ENCODE data around the gene PRR5. TPM values are rescaled to one million over a fixed set of nuclear protein-coding genes. Genes with fewer than 3 reads are reported as not detected.
A peak's percentile ranks its signal among the peaks of the same experiment; 100 is the strongest.

The PRR5 gene
- total and polyA plus RNA-seq, 9 donors = 13.7 to 38.6 (median 30.7) TPM

GRCh38 chr22:44663256-44663999 lies 38.6 kb upstream of the PRR5 start:
- Histone ChIP-seq H3K36me3 (ENCODE audit: control insufficient read depth, insufficient read depth, low read length) (no peaks in the 10 kb centered on the region), H3K4me3 (ENCODE audit: low read length) (no peak overlapping the region), H3K9me3 (replicated peaks; ENCODE audit: control insufficient read depth, low read depth, low read length) (no peaks in the 10 kb centered on the region), H3K27me3 (ENCODE audit: control insufficient read depth, insufficient read depth, low read length) (peaks cover 12% of the 10 kb centered on the region), H3K4me1 (ENCODE audit: control insufficient read depth, insufficient read depth, low read length) (peaks cover 50% of the 10 kb centered on the region), H3K27ac (ENCODE audit: low read length) (no peak overlapping the region)
- DNase-seq = no peak
- 100% methylated on average over 2 of the region's 5 CpGs for WGBS (ENCODE audit: insufficient coverage)

- 30% methylated on average over 11 of the region's 11 CpGs for WGBS (ENCODE audit: insufficient coverage)
- H3K4me1 ChIP-seq (ENCODE audit: control insufficient read depth, insufficient read depth, low read length) = peaks cover 46% of the 10 kb centered on the region
- DNase-seq = peak; percentile 86
Measured at GRCh38 chr22:44664149-44664548, 37.9 kb upstream of the PRR5 start.

GRCh38 chr22:44665115-44665514 lies 36.9 kb upstream of the PRR5 start:
- H3K9me3 ChIP-seq (replicated peaks; ENCODE audit: control insufficient read depth, low read depth, low read length) = no peaks in the 10 kb centered on the region
- H3K27me3 ChIP-seq (ENCODE audit: control insufficient read depth, insufficient read depth, low read length) = peaks cover 24% of the 10 kb centered on the region
- peak; percentile 75 for DNase-seq
- 64% methylated on average over 6 of the region's 9 CpGs for WGBS (ENCODE audit: insufficient coverage)
- H3K4me1 ChIP-seq (ENCODE audit: control insufficient read depth, insufficient read depth, low read length) = peaks cover 45% of the 10 kb centered on the region
- no peaks in the 10 kb centered on the region for H3K36me3 ChIP-seq (ENCODE audit: control insufficient read depth, insufficient read depth, low read length)
- no peak overlapping the region for H3K27ac ChIP-seq (ENCODE audit: low read length)
- no peak overlapping the region for H3K4me3 ChIP-seq (ENCODE audit: low read length)

More at GRCh38 chr22:44664149-44664548, 37.9 kb upstream of the PRR5 start:
- H3K4me3 ChIP-seq (ENCODE audit: low read length) = no peak overlapping the region
- peak overlapping the region; percentile 40 for H3K27ac ChIP-seq (ENCODE audit: low read length)
- no peaks in the 10 kb centered on the region for H3K9me3 ChIP-seq (replicated peaks; ENCODE audit: control insufficient read depth, low read depth, low read length)
- no peaks in the 10 kb centered on the region for H3K36me3 ChIP-seq (ENCODE audit: control insufficient read depth, insufficient read depth, low read length)
- H3K27me3 ChIP-seq (ENCODE audit: control insufficient read depth, insufficient read depth, low read length) = peaks cover 14% of the 10 kb centered on the region

GRCh38 chr22:44666207-44666585 lies 35.8 kb upstream of the PRR5 start:
- Histone ChIP-seq H3K4me3 (ENCODE audit: low read length) (no peak overlapping the region), H3K36me3 (ENCODE audit: control insufficient read depth, insufficient read depth, low read length) (no peaks in the 10 kb centered on the region), H3K27ac (ENCODE audit: low read length) (no peak overlapping the region), H3K4me1 (ENCODE audit: control insufficient read depth, insufficient read depth, low read length) (peaks cover 38% of the 10 kb centered on the region), H3K9me3 (replicated peaks; ENCODE audit: control insufficient read depth, low read depth, low read length) (no peaks in the 10 kb centered on the region), H3K27me3 (ENCODE audit: control insufficient read depth, insufficient read depth, low read length) (peaks cover 27% of the 10 kb centered on the region)
- WGBS (ENCODE audit: insufficient coverage) = no CpG with 5 or more reads among the region's 3 CpGs
- DNase-seq = no peak

- no peak overlapping the region for H3K27ac ChIP-seq (ENCODE audit: low read length)
- peaks cover 32% of the 10 kb centered on the region for H3K4me1 ChIP-seq (ENCODE audit: control insufficient read depth, insufficient read depth, low read length)
- no peaks in the 10 kb centered on the region for H3K9me3 ChIP-seq (replicated peaks; ENCODE audit: control insufficient read depth, low read depth, low read length)
- H3K36me3 ChIP-seq (ENCODE audit: control insufficient read depth, insufficient read depth, low read length) = no peaks in the 10 kb centered on the region
- 58% methylated on average over 3 of the region's 5 CpGs for WGBS (ENCODE audit: insufficient coverage)
- peaks cover 26% of the 10 kb centered on the region for H3K27me3 ChIP-seq (ENCODE audit: control insufficient read depth, insufficient read depth, low read length)
- H3K4me3 ChIP-seq (ENCODE audit: low read length) = no peak overlapping the region
- DNase-seq = no peak
Measured at GRCh38 chr22:44667276-44667675, 34.7 kb upstream of the PRR5 start.

- Histone ChIP-seq H3K4me1 (ENCODE audit: control insufficient read depth, insufficient read depth, low read length) (peaks cover 32% of the 10 kb centered on the region), H3K9me3 (replicated peaks; ENCODE audit: control insufficient read depth, low read depth, low read length) (no peaks in the 10 kb centered on the region), H3K27me3 (ENCODE audit: control insufficient read depth, insufficient read depth, low read length) (peaks cover 26% of the 10 kb centered on the region), H3K4me3 (ENCODE audit: low read length) (peak overlapping the region; percentile 44), H3K36me3 (ENCODE audit: control insufficient read depth, insufficient read depth, low read length) (no peaks in the 10 kb centered on the region), H3K27ac (ENCODE audit: low read length) (peak overlapping the region; percentile 35)
- no peak for DNase-seq
- WGBS (ENCODE audit: insufficient coverage) = 4% methylated on average over 3 of the region's 8 CpGs
Measured at GRCh38 chr22:44667829-44668189, 34.2 kb upstream of the PRR5 start.

- H3K4me3 ChIP-seq (ENCODE audit: low read length) = peak overlapping the region; percentile 47
- no peaks in the 10 kb centered on the region for H3K9me3 ChIP-seq (replicated peaks; ENCODE audit: control insufficient read depth, low read depth, low read length)
- WGBS (ENCODE audit: insufficient coverage) = under 1% methylated on average over 58 of the region's 87 CpGs
- H3K36me3 ChIP-seq (ENCODE audit: control insufficient read depth, insufficient read depth, low read length) = no peaks in the 10 kb centered on the region
- peaks cover 31% of the 10 kb centered on the region for H3K4me1 ChIP-seq (ENCODE audit: control insufficient read depth, insufficient read depth, low read length)
- peak overlapping the region; percentile 35 for H3K27ac ChIP-seq (ENCODE audit: low read length)
- H3K27me3 ChIP-seq (ENCODE audit: control insufficient read depth, insufficient read depth, low read length) = peaks cover 28% of the 10 kb centered on the region
- DNase-seq = peak; percentile 60
Measured at GRCh38 chr22:44668190-44668885, 33.7 kb upstream of the PRR5 start.

GRCh38 chr22:44668886-44669521 lies 33.0 kb upstream of the PRR5 start:
- no peaks in the 10 kb centered on the region for H3K36me3 ChIP-seq (ENCODE audit: control insufficient read depth, insufficient read depth, low read length)
- H3K4me1 ChIP-seq (ENCODE audit: control insufficient read depth, insufficient read depth, low read length) = peaks cover 25% of the 10 kb centered on the region
- WGBS (ENCODE audit: insufficient coverage) = 1% methylated on average over 30 of the region's 45 CpGs
- DNase-seq = no peak
- H3K27me3 ChIP-seq (ENCODE audit: control insufficient read depth, insufficient read depth, low read length) = peaks cover 30% of the 10 kb centered on the region
- H3K27ac ChIP-seq (ENCODE audit: low read length) = no peak overlapping the region
- H3K9me3 ChIP-seq (replicated peaks; ENCODE audit: control insufficient read depth, low read depth, low read length) = no peaks in the 10 kb centered on the region
- peak overlapping the region; percentile 47 for H3K4me3 ChIP-seq (ENCODE audit: low read length)

GRCh38 chr22:44669561-44669976 lies 32.4 kb upstream of the PRR5 start:
- 20% methylated on average over 2 of the region's 9 CpGs for WGBS (ENCODE audit: insufficient coverage)
- Histone ChIP-seq H3K4me1 (ENCODE audit: control insufficient read depth, insufficient read depth, low read length) (peaks cover 19% of the 10 kb centered on the region), H3K9me3 (replicated peaks; ENCODE audit: control insufficient read depth, low read depth, low read length) (no peaks in the 10 kb centered on the region), H3K36me3 (ENCODE audit: control insufficient read depth, insufficient read depth, low read length) (no peaks in the 10 kb centered on the region), H3K27ac (ENCODE audit: low read length) (no peak overlapping the region), H3K27me3 (ENCODE audit: control insufficient read depth, insufficient read depth, low read length) (peaks cover 30% of the 10 kb centered on the region), H3K4me3 (ENCODE audit: low read length) (peak overlapping the region; percentile 47)
- no peak for DNase-seq
